NCI-H526 (cell line): ENCODE results near the gene PDCD6IP.
A peak's percentile ranks its signal among the peaks of the same experiment; 100 is the strongest.
"Not testable (repeated sequence)": the region's sequence is repeated elsewhere in the genome, so short reads cannot be mapped to it uniquely, and the experiment has no call there.

Experiments
- DNase-seq, 2 experiments: peaks; one replicate each; lab custom pipeline; 2025; lab: John Stamatoyannopoulos, UW

The PDCD6IP gene, protein sequence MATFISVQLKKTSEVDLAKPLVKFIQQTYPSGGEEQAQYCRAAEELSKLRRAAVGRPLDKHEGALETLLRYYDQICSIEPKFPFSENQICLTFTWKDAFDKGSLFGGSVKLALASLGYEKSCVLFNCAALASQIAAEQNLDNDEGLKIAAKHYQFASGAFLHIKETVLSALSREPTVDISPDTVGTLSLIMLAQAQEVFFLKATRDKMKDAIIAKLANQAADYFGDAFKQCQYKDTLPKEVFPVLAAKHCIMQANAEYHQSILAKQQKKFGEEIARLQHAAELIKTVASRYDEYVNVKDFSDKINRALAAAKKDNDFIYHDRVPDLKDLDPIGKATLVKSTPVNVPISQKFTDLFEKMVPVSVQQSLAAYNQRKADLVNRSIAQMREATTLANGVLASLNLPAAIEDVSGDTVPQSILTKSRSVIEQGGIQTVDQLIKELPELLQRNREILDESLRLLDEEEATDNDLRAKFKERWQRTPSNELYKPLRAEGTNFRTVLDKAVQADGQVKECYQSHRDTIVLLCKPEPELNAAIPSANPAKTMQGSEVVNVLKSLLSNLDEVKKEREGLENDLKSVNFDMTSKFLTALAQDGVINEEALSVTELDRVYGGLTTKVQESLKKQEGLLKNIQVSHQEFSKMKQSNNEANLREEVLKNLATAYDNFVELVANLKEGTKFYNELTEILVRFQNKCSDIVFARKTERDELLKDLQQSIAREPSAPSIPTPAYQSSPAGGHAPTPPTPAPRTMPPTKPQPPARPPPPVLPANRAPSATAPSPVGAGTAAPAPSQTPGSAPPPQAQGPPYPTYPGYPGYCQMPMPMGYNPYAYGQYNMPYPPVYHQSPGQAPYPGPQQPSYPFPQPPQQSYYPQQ

DNA sequence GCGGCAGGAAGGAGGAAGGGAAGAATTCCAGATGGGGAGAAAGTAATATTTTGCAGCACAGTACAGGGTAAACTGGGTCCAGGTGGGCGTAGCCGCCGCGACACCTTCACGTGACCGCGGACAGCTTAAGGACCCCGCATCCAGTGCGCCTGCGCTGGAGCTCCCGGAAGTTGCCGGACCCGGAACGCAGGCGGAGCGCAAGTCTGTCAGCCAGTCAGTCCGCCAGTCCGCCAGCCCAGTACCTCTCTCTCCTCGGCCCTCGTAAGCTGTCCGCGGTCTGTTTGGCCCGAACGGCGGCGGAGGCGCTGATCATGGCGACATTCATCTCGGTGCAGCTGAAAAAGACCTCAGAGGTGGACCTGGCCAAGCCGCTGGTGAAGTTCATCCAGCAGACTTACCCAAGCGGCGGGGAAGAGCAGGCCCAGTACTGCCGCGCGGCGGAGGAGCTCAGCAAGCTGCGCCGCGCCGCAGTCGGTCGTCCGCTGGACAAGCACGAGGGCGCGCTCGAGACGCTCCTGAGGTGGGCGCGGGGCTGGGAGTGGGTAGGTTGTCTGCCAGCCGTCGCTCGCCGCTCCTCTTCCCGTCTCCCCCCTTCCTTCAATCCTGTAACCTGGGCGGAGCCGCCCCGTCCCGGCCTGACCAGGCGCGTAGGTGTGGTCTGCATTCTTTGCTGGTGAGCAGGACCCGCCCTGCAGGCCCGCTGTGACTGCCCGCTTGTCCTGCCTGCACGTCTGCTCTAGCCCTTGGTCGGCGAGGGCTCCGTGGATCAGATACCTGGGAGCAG is at the start of gene PDCD6IP:
TSS of gene PDCD6IP (plus strand) at position 213 of the 784 bp plus-strand sequence. CDS start at position 312, 99 bp downstream.
- peak; percentile 72 to 93 for DNase-seq

DNA sequence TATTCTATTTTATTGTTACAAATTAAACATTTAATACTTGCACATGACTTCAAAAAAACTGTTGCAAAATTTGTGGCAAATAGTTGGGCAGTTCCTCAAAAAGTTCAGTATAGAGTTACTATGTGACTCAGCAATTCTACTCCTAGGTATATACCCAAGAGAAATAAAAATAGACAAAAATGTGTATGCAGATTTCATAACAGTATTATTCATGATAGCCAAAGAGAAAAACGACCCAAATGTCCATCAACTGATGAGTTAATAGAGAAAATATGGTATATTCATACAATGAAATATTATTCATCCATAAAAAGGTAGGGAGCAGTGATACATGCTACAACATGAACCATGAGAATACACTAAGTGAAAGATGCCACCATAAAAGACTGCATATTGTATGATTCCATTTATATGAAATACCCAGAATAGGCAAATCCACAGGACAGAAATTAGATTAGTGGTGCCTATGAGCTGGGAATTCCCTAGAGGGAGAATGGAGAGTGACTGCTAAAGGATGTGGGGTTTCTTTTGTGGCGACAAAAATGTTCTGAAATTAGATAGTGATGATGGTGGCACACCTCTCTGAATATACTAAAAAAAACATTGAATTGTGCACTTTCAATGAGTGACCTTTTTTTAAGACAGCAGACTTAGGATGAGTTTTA is 48.8 kb upstream of the PDCD6IP start:
- no peak for DNase-seq

GRCh38 chr3:33750211-33750548 is 48.2 kb upstream of the PDCD6IP start:
- no peak for DNase-seq

GRCh38 chr3:33751336-33751735 is 47.1 kb upstream of the PDCD6IP start:
- DNase-seq: peak; percentile 41 to 55

GRCh38 chr3:33754391-33754790 is 44.0 kb upstream of the PDCD6IP start:
- DNase-seq: not testable (repeated sequence)

GRCh38 chr3:33758281-33758680 is 40.1 kb upstream of the PDCD6IP start:
- no peak for DNase-seq

DNA sequence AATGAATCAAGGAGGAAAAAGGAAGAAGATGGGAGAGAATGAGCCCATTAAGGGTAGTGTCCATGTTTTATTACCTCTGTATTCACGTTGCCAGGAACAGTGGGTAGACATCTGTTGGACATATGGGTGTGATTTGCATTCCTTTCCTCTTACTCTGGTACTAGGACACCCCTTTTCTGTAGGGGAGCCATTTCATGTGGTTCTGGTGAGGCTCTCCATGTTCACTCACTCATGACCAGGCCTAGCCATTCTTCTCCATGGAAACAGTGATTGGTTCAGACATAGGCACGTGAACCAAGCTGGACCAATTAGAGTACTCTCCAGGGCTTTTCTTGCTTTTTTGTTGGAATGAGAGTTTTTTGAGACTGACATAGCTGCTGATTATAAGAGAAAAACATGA is 39.6 kb upstream of the PDCD6IP start:
- no peak for DNase-seq

DNA sequence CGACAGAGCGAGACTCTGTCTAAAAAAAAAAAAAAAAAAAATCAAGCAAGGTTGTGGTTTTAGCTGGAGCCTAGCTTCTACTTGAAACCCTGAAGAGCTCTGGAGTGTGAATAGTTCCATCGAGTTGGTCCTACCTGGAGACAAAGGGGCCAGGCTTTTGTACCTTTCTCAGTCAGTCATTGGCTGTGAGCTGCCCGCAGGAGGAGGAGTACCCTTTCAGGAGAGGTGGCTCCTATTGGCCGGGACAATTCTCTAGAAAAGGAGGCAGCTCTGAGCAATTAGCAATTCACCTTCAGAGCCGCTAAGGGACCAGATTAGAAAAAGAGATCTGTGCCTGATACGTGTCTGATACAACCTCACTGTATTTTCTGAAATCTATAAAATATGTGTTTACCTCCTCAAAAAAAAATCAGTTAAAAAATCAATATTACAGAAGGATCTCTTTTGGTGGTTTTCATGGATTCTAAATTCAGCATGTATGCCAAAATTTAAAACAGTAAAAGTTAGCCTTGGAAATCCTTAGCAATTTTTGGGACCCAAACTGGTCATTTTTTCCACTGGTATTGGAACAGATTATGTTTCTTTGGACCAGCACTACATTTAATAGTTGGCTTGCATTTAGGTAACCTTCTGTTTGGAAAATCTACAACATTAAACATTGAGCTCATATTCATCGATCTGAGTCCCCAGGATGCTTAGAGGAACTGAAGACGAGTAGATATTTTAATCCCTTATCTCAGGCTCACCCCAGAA is 29.7 kb upstream of the PDCD6IP start:
- DNase-seq: no peak

GRCh38 chr3:33773637-33774036 is 24.8 kb upstream of the PDCD6IP start:
- DNase-seq: no peak

DNA sequence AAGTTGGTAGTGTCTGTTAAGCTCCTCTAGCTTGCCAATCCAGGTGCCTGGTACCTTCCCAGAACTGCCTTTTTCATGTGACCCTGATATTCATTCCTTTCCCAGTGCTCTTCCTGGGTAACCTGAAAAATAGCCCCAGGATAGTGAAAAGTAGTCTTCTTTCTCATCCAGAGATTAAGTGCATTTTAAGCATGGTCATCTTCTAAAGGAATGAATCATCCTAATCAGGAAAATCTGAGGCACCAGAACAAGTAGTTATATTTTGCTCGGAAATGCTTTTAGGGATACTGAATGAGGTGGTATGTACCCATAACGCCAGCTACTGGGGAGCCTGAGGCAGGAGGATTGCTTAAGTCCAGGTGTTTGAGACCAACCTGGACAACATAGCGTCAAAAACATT is 23.1 kb upstream of the PDCD6IP start:
- DNase-seq: no peak

DNA sequence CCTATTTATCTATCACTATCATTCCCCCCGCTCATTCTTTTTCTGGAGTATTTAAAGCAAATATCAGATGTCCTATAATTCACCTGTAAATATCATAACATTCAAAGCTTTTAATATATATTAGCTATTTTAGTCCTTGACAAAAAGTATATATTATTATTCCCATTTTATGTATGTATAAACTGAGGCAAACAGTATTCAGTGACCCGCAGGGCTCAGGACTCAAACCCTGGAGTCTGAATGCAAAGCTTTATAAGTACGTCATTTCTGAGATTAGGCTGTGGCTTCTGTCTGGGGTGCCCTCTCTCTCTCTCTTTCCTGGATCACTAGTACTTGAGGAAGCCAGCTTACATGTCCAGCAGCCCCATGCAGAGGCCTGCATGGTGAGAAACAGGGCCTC is 20.4 kb upstream of the PDCD6IP start:
- no peak for DNase-seq

DNA sequence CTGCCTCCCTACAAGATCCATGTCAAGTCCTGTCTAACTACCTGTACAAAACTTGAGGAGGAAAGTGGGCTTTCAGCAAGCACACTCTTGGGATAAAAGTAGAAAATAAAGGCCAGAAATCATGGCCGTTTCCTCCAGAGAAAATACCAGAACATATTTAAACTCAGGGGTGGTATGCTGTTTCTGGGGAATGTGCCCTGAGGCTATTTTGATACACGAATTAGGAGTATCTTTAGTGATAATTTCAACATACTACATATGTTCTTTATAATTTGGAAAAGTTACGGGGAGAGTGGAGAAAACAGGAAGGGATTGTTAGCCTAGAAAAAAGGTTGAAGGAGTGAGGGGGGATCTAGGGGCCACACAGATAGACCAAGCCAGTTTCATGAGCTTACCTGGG is 18.7 kb upstream of the PDCD6IP start:
- DNase-seq: no peak

DNA sequence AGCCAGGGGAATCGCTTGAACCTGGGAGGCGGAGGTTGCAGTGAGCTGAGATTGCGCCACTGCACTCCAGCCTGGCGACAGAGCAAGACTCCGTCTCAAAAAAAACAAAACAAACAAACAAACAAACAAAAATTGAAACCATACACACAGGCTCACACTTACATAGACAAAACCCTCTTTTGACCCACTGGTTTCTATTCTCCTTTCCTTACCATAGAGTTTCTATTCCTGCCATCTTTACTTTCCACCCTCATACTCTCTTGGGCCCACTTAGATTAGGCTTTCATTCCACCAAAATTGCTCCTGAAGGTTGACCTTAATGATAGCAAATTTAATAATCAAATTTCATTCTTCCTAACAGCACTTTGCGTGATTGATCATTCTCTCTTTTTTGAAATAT is 17.0 kb upstream of the PDCD6IP start:
- not testable (repeated sequence) for DNase-seq

DNA sequence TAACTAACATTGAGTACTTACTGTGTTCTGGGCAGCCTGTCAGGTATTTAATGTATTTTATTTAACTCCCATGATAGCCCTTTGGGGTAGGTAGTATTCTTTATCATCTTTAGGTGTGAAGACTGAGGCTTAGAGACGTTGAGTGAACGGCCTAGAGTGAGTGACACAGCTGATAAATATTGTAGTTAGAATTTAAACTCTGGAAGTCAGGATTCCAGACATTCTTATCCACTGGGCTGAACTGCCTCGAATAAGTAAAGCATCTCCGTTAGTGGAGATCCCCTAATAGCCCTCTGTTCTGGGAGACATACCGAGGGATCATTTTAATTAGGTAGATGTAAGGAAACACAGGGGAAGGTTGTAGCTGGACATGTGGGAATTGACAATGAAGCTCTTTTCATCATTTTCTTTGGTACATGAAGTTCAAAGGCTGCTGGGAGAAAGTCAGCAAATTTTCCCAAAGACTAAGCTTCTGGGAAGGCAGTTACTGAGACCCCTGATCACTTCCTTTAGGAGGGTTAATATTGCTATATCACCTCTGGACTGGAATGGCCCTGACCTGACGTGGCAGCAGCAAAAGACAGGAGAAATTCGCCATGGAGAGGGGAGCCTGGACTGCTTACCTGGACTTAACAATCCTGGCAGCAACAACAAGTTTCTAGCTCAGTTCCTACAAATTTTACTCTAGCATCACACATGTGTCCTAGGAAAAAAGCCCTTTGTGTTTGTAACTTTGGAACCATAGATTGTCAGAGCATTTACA is 11.7 kb upstream of the PDCD6IP start:
- DNase-seq: no peak

DNA sequence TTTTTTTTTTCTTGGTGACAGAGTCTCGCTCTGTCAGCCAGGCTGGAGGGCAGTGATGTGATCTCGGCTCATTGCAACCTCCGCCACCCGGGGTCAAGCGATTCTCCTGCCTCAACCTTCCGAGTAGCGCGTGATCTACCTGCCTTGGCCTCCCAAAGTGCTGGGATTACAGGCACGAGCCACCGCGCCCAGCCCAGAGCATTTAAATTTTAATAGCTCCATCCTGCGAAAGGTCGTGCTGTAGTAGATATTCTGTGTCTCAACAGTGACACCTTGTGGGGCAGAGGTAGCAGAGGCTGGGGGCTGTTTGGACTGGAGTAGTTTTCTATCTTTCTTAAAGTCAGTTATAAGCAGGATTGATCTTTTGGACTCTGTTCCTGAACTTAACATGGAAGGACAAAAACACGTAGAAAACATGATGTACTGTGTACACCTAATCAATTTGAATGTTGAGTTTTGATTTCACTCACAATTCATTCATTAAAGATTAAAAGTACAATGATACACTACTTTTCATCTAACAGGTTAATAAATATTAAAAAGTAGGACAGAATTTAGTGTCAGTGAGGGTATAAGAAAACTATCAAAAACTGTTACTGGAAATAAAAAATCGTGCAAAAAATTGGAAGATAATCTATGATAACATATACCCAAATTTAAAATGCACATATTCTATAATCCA is 11.0 kb upstream of the PDCD6IP start:
- peak; percentile 49 to 83 for DNase-seq

DNA sequence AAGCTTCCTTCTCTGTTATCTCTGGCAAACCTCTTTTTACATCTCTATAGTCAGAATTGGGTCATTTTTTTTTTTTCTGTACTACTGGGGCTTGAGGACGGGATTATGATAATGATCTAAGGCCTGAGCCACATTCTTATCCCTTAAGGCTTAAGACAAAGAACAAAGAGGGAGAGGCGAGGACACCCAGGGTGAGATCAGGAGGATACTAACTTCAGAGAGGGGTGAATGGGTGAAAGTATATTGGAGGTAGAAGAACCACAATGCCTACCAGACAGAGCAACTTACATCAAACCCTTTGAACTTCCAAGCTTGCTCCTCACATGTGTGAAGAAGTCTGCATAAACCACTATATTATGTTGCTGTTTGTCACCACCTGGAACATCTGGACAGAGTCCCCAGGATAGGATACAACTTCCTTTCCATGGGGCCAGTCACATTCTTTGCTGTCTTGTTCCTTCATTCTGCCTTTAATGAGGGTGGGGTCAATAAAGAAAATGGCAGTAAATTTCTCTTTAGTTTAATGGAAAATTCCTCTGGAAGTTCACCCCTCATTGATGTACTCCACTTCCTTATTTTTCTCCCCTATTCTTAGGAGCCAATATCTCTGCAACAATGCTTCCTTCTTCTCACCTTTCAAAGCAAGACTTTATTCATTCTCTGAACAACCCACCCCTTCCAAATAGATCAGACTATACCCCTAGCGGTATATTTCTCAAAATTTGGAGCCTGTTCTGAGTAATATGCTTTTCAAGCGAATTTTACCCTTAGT is 9.1 kb upstream of the PDCD6IP start:
- DNase-seq: no peak

DNA sequence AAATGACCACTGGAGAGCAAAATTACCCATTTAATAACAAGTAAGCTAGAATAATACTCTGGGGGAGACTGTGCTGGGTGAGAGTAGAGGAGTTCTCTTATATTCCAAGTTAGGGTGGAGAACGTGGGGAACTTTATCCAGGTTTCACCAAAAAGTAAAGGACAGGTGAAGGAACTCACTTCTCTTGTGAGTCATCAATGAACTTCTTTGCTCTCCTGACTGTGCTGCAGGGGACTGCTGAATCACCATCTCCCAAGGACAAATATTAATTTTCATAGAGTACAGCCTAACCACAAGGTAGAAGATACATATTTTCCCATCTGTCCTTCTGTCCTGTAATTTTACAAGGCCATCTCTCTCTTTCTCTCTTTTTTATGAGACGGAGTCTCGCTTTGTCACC is 8.3 kb upstream of the PDCD6IP start:
- no peak for DNase-seq

DNA sequence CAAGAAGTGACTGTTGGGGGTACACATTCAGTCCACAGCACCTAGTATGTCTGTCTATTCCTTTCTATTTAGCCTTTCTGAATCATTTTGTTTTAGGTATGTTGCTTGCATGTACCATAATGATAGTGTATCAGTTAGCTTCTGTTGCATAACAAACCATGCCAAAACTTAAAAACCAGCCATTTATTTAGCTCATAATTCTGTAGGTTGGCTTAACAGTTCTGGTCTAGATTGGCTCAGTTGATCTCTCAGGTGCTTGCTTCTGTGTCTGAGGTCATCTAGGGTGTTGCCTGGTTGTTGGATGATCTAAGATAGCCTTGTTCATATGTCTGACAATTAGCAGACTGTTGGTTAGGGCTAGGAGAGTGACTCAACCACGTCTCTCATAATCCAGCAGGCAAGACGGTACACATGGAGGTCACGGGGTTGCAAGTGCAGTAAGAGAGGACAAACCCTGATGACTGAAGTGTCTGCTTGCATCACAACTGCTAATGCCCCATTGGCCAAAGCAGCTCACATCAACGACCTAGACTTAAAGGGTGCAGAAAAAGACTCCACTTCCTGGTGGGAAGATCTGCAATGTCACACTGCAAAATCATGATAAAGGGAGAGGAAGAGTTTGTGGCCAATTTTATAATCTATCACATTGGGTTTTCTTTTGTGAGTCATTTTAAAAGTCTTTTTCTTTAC is 6.8 kb upstream of the PDCD6IP start:
- DNase-seq: no peak
